CD4-positive, alpha-beta memory T cell (primary cell): ENCODE results near the gene ACOT7. TPM values are rescaled to one million over a fixed set of nuclear protein-coding genes. Genes with fewer than 3 reads are reported as not detected.

Source experiments
- CTCF ChIA-PET: fragments of 350-600 bp; sonication (Branson Sonifier 250); formaldehyde crosslinking; loops from one replicate; lab custom pipeline; 2021; ENCODE audit warnings: inconsistent platforms; ENCODE audit not compliant: partially characterized antibody; lab: Charles Lee
- POLR2A ChIA-PET: fragments of 350-600 bp; sonication (Branson Sonifier 250); formaldehyde crosslinking; loops from one replicate; lab custom pipeline; 2021; ENCODE audit not compliant: partially characterized antibody; lab: Charles Lee
- DNase-seq, 5 donors: peaks; one replicate each; pipeline versions ENCODE4 v3.0.0 to v3.0.0-alpha.2; 2020 to 2022; ENCODE audit warnings: mixed read lengths in 1 of 5
- H3K27ac ChIP-seq: one replicate; pipeline ENCODE4 v1.7.0; 2013; ENCODE audit warnings: low read depth, low read length
- H3K27me3 ChIP-seq: 2 replicates; pipeline ENCODE4 v1.7.0; 2013; ENCODE audit warnings: mild to moderate bottlenecking, low read length, moderate library complexity; ENCODE audit not compliant: insufficient read depth
- H3K36me3 ChIP-seq: 2 replicates; pipeline ENCODE4 v1.7.0; 2013; ENCODE audit warnings: mild to moderate bottlenecking, low read length, moderate library complexity; ENCODE audit not compliant: insufficient read depth
- H3K4me1 ChIP-seq: 2 replicates; pipeline ENCODE4 v1.7.0; 2013; ENCODE audit warnings: mild to moderate bottlenecking, low read length, moderate library complexity; ENCODE audit not compliant: insufficient read depth
- H3K4me3 ChIP-seq, 2 donors: one replicate each; pipeline ENCODE4 v1.7.0; 2013; ENCODE audit warnings: low read length in 2 of 2, mild to moderate bottlenecking in 1 of 2
- H3K9me3 ChIP-seq, 2 donors: one replicate each; pipeline ENCODE4 v1.7.0; 2013; ENCODE audit warnings: low read length in 2 of 2, control low read depth in 1 of 2; ENCODE audit not compliant: control insufficient read depth in 1 of 2
- H3K27ac Mint-ChIP-seq, 7 donors: one replicate each; pipeline ENCODE4 v1.8.0; 2020 to 2021; ENCODE audit warnings: mixed read lengths in 7 of 7, mild to moderate bottlenecking in 6 of 7, inconsistent platforms in 3 of 7, moderate library complexity in 3 of 7
- H3K27me3 Mint-ChIP-seq, 2 donors: one replicate each; pipeline ENCODE4 v1.8.0; 2020 to 2021; ENCODE audit warnings: mixed read lengths in 2 of 2
- H3K36me3 Mint-ChIP-seq, 2 donors: one replicate each; pipeline ENCODE4 v1.8.0; 2020 to 2021; ENCODE audit warnings: mixed read lengths in 2 of 2, inconsistent platforms in 1 of 2, mild to moderate bottlenecking in 1 of 2
- H3K4me1 Mint-ChIP-seq, 4 donors: one replicate each; pipeline ENCODE4 v1.8.0; 2020 to 2021; ENCODE audit warnings: mixed read lengths in 4 of 4, mild to moderate bottlenecking in 1 of 4
- H3K4me3 Mint-ChIP-seq, 8 donors: one replicate each; pipeline ENCODE4 v1.8.0; 2020 to 2021; ENCODE audit warnings: mixed read lengths in 8 of 8, mild to moderate bottlenecking in 7 of 8, moderate library complexity in 6 of 8, inconsistent platforms in 3 of 8
- H3K9me3 Mint-ChIP-seq, 8 donors: one replicate each; pipeline ENCODE4 v1.8.0; 2020 to 2021; ENCODE audit warnings: mixed read lengths in 8 of 8, mild to moderate bottlenecking in 5 of 8, inconsistent platforms in 3 of 8, moderate library complexity in 1 of 8
- intact Hi-C: fragments of 100-400 bp; cut with micrococcal nuclease; formaldehyde crosslinking; loops from one replicate; pipeline ENCODE4 v1.15.1; 2023
- polyA plus RNA-seq, 2 donors: library from polyadenylated mRNA; unstranded; fragments of 300-500 nt; fragmentation: Illumina TruSeq; gene quantifications; one replicate each; pipeline ENCODE4 v1.2.3, GENCODE V29; 2021
- total RNA-seq, 2 experiments: library from RNA; stranded (reverse); gene quantifications; one replicate each; pipeline ENCODE4 v1.2.3, GENCODE V29; 2021

The ACOT7 gene
- total and polyA plus RNA-seq, 4 experiments from 2014 or later: 2.7 to 7.4 (median 4.8) TPM

- H3K4me3 ChIP-seq: no peak overlapping the region
- CTCF ChIA-PET: interaction anchor here (1.2 kb wide), 1 partner anchor 13 kb away, joined by 3 read pairs; no protein-coding TSS in a partner anchor
- POLR2A ChIA-PET: no interaction called here
These were observed 34.1 kb upstream of the ACOT7 start for GRCh38 chr1:6427441-6428390.

GRCh38 chr1:6426972-6427350, 33.4 kb upstream of the ACOT7 start:
- ChIA-PET POLR2A (no interaction called here), CTCF (interaction anchor here (1.2 to 2.7 kb wide), 3 partner anchors 11 to 60 kb away, joined by 3 to 16 read pairs (median 3); no protein-coding TSS in a partner anchor)
- Histone ChIP-seq H3K36me3 (no peaks in the 10 kb centered on the region), H3K4me1 (peaks cover 20% of the 10 kb centered on the region), H3K27me3 (peaks cover 15% of the 10 kb centered on the region), H3K4me3 (no peak overlapping the region), H3K27ac (no peak overlapping the region), H3K9me3 (no peaks in the 10 kb centered on the region)
- Mint-ChIP-seq H3K4me1 (peaks cover 4 to 26% (median 16%) of the 10 kb centered on the region in 4 donors), H3K36me3 (no peaks in the 10 kb centered on the region), H3K9me3 (no peaks in the 10 kb centered on the region), H3K27me3 (peaks cover 10 to 11% of the 10 kb centered on the region in 2 donors), H3K4me3 (no peak overlapping the region), H3K27ac (no peak overlapping the region)
- no peak for DNase-seq
- intact Hi-C loops: no loop called here

More at GRCh38 chr1:6427441-6428390, 34.1 kb upstream of the ACOT7 start:
- Histone ChIP-seq H3K27me3 (peaks cover 15% of the 10 kb centered on the region), H3K27ac (no peak overlapping the region), H3K36me3 (no peaks in the 10 kb centered on the region), H3K9me3 (no peaks in the 10 kb centered on the region), H3K4me1 (peaks cover 20% of the 10 kb centered on the region)
- intact Hi-C loops: no loop called here
- Mint-ChIP-seq H3K27me3 (peaks cover 9 to 10% of the 10 kb centered on the region in 2 donors), H3K4me1 (peaks cover 4 to 25% (median 16%) of the 10 kb centered on the region in 4 donors), H3K27ac (no peak overlapping the region), H3K4me3 (no peak overlapping the region), H3K36me3 (no peaks in the 10 kb centered on the region), H3K9me3 (no peaks in the 10 kb centered on the region)
- DNase-seq: no peak

GRCh38 chr1:6426277-6426971, 32.9 kb upstream of the ACOT7 start:
- peaks cover 4 to 28% (median 16%) of the 10 kb centered on the region in 4 donors for H3K4me1 Mint-ChIP-seq
- Histone ChIP-seq H3K4me1 (peaks cover 20% of the 10 kb centered on the region), H3K36me3 (no peaks in the 10 kb centered on the region), H3K27ac (no peak overlapping the region), H3K4me3 (no peak overlapping the region), H3K27me3 (peaks cover 16% of the 10 kb centered on the region), H3K9me3 (no peaks in the 10 kb centered on the region)
- no peak overlapping the region for H3K4me3 Mint-ChIP-seq
- H3K36me3 Mint-ChIP-seq: no peaks in the 10 kb centered on the region
- no peak overlapping the region for H3K27ac Mint-ChIP-seq
- intact Hi-C loops: no loop called here
- H3K9me3 Mint-ChIP-seq: no peaks in the 10 kb centered on the region
- H3K27me3 Mint-ChIP-seq: peaks cover 12 to 15% of the 10 kb centered on the region in 2 donors
- peak in 1 of 5 donors; percentile 33 for DNase-seq
- ChIA-PET CTCF (interaction anchor here (1.2 to 2.7 kb wide), 3 partner anchors 12 to 61 kb away, joined by 3 to 16 read pairs (median 3); no protein-coding TSS in a partner anchor), POLR2A (interaction anchor here (0.6 to 1.8 kb wide), 2 partner anchors 33 to 44 kb away, joined by 3 to 7 read pairs; no protein-coding TSS in a partner anchor)

GRCh38 chr1:6425658-6426057, 32.1 kb upstream of the ACOT7 start:
- Histone ChIP-seq H3K27me3 (peaks cover 23% of the 10 kb centered on the region), H3K4me3 (no peak overlapping the region), H3K36me3 (no peaks in the 10 kb centered on the region), H3K4me1 (peaks cover 24% of the 10 kb centered on the region), H3K9me3 (no peaks in the 10 kb centered on the region), H3K27ac (no peak overlapping the region)
- CTCF ChIA-PET: interaction anchor here (0.9 to 2.7 kb wide), 5 partner anchors 12 to 64 kb away, joined by 3 to 16 read pairs (median 3); no protein-coding TSS in a partner anchor
- Mint-ChIP-seq H3K9me3 (no peaks in the 10 kb centered on the region), H3K27ac (no peak overlapping the region), H3K4me3 (peak overlapping the region in 4 of 8 donors; percentile 18 to 36 (median 36)), H3K36me3 (no peaks in the 10 kb centered on the region), H3K27me3 (peaks cover 17 to 21% of the 10 kb centered on the region in 2 donors), H3K4me1 (peaks cover 4 to 35% (median 18%) of the 10 kb centered on the region in 4 donors)
- intact Hi-C loops: no loop called here
- no peak for DNase-seq
- POLR2A ChIA-PET: interaction anchor here (0.6 to 1.8 kb wide), 2 partner anchors 34 to 45 kb away, joined by 3 to 7 read pairs; no protein-coding TSS in a partner anchor

- intact Hi-C loops: no loop called here
- H3K27me3 ChIP-seq: peaks cover 31% of the 10 kb centered on the region
- DNase-seq: no peak
- H3K4me1 ChIP-seq: peaks cover 31% of the 10 kb centered on the region
- no peaks in the 10 kb centered on the region for H3K36me3 Mint-ChIP-seq
- no peaks in the 10 kb centered on the region for H3K36me3 ChIP-seq
- ChIA-PET POLR2A (interaction anchor here (1.8 kb wide), 1 partner anchor 35 kb away, joined by 7 read pairs; no protein-coding TSS in a partner anchor), CTCF (interaction anchor here (0.9 to 2.7 kb wide), 4 partner anchors 13 to 65 kb away, joined by 3 to 16 read pairs (median 3); no protein-coding TSS in a partner anchor)
- H3K27me3 Mint-ChIP-seq: peaks cover 19 to 21% of the 10 kb centered on the region in 2 donors
- no peak within 1 kb of the TSS for H3K27ac ChIP-seq
- H3K4me1 Mint-ChIP-seq: peaks cover 4 to 35% (median 18%) of the 10 kb centered on the region in 4 donors
- H3K4me3 Mint-ChIP-seq: peak within 1 kb of the TSS; percentile 53 to 76 (median 68)
- no peaks in the 10 kb centered on the region for H3K9me3 ChIP-seq
- H3K27ac Mint-ChIP-seq: no peak within 1 kb of the TSS
- peak within 1 kb of the TSS in 1 of 2 donors; percentile 38 for H3K4me3 ChIP-seq
- H3K9me3 Mint-ChIP-seq: no peaks in the 10 kb centered on the region
These were observed 31.3 kb upstream of the ACOT7 start, which contains the start of gene ESPN for GRCh38 chr1:6424619-6425593. ESPN (plus strand) TSS chr1:6424776; CDS start chr1:6424956, 180 bp downstream.
